CD4-positive, alpha-beta T cell treated with Interferon alpha-2 for 1 hour (primary cell): ENCODE data around the gene TBC1D17.

Experiments
- DNase-seq, 2 donors: peaks; one replicate each; pipeline ENCODE4 v3.0.0-alpha.2; 2020 to 2022

Gene TBC1D17

DNA sequence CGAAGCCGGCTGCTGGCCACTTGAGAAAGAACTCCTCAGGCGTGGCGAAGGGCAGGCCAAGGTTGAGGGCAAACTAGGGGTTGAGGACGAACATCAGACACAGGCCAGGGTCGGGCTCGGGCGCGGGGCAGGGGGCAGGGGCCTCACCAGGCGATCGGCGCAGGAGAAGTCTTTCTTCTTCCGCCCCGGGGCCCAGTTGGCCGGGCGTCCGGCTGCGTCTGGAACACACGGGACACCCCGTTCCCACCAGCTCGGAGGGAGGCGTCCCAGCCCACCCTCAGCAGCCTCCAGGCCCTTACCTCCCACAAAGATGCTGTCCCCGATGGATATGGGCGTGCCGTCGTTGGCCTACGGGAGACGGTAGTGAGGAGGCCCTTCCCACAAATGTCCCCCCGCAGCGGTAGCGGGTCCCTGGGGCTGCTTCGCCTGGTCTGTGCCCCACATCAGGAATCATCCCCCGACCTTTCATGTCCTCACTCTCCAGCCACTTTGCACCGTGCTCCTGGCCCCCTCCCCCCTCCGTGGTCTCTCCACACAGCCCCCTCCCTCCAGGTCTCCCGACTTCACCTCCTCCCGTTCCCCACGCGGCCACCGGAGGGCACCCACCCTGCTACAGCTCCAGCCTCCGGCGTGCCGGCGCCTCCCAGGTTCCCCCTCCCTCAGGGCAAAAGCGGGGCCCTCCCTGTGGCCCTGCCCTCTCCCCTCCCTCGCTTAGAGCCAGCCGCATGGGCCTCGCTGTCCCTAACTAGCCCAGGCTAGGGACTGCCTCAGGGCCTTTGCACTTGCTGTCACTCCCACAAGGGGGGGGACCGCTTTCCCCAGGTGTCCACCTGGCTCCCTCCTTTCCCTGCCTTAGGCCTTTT is 14.9 kb upstream of the TBC1D17 start:
- DNase-seq = no peak

DNA sequence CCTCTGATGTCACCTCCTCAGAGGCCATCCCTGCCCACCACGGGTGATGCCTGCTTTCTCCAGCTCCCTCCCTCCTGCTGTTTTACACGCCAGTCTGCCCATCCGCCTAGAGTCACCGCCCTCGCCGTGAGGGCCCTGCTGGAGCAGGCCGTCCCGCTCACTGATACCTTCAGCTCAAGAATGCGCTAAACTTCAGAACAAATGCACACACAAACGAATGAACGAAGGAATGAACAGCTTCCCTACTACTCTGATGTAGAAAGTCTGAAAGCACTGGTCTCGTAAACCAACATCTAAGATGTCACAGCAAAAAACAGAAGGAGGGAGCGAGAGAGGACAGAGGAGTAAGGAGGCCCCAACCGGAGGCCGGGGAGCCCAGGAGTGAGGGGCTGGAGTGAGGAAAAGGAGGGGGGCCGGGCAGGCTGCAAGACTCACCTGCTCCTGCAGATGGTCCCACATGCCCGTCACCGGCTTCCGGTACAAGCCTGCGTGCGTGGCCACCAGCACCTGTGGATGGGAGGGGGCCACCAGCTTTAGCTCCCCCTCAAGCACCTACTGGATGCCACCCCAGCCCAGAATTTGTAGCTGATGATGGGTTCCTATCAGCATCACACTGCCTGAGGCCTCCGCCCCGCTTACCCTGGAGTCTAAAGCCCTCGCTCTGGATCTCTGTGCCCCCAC is 14.1 kb upstream of the TBC1D17 start:
- no peak for DNase-seq

DNA sequence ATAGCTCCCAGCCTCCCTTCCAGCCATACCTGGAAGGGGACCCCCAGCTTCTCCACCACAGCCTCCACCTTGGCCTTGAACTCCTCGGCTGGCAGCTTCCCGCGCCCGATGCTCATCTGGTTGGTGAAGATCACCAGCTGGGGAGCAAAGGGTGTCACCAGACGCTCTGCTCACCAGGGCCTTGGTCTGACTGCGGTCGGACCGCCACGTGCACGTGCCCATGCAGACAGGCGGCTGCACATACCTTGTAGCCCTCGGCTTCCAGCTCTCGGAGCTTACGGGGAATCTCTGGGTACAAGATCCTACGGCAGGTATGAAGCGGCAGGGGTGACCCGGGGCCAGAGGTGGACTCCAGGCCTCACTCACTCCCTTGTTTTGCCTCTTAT is 13.6 kb upstream of the TBC1D17 start:
- DNase-seq = no peak

DNA sequence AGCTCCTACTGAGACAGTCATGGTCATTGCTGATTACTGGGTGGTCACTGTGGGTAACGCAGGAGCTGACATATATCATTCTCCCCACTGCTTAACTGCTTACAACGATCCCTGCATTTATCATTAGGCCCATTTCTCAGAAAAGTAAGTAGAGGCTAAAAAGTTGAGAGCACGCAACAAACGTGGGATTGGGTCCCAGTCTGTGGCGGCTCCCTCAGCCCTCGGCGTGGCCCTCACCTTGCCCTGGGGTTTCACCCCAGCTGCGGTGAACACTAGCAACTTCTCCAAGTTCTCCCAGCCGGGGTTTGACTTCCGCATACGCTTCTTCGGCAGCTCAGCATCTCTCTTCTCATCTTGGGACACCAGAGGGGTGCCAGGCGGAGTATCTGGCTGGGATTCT is 12.6 kb upstream of the TBC1D17 start:
- no peak for DNase-seq

DNA sequence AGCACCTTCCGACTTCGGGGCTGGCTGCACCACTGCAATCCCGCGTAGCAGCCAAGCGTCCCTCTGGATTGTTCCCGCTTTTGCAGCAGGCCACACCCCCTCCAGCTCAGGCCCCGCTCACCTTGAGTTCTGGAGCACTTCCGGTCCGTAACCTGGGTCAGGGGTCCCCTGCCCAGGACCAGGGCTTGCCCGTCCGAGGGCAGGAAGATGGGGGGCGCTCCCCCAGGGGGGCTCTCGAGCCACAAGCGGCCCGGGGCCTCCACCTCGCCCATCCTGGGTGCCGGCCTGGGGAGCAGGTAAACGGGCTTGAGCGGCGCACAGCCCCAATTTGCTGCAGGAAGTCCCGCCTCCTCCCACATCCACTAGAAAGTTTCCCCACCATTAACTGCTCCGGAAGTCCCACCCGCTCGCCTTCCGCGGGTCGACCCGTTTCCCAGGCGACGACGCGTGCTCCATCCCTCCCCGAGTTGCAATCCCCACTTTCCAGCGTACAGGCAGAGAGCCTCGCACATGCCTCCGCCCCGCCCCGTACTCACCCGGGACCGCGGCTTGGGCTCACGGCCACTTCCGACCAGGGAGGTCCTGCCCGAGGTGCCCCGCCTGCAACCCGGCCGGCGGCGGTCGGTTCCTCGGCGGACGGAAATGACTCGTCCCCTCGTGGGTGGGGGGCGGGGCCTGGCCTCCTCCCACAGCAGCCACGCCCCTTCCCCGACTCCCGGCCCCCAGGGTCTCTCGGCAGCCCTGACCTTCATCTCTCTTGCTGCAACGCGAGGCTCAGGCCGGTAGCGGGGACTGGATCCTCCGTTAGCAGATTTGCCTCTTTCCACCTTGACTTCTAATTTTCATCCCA is 10.3 kb upstream of the TBC1D17 start, which contains the start of gene PNKP:
Gene PNKP (minus strand): TSS at position 644 of the 850 bp plus-strand sequence. CDS start 372 bp downstream, at position 272.
- DNase-seq = peak; percentile 86 to 89

DNA sequence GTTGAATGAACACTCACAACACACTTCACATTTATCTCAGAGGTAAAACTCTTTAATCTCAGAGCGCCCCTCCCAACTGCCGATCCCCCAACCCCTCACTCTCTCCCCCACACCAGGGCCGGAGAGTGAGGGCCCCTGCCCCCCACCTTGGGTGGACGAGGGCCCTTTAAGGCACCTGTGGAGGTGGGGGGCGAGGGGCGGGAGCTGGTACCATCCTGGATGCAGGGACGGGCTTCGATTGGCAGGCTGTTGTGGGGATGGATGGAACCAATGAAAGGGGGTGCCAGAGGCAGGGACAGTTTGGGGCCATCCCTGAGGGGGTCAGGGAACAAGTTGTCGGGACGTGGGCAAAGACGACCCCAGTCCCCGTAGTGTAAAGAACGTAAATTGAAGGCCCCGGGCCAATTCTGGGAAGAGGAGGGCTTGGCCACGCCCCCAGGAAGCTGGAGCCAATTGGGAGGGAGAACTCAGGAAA is 8.5 kb upstream of the TBC1D17 start:
- no peak for DNase-seq

DNA sequence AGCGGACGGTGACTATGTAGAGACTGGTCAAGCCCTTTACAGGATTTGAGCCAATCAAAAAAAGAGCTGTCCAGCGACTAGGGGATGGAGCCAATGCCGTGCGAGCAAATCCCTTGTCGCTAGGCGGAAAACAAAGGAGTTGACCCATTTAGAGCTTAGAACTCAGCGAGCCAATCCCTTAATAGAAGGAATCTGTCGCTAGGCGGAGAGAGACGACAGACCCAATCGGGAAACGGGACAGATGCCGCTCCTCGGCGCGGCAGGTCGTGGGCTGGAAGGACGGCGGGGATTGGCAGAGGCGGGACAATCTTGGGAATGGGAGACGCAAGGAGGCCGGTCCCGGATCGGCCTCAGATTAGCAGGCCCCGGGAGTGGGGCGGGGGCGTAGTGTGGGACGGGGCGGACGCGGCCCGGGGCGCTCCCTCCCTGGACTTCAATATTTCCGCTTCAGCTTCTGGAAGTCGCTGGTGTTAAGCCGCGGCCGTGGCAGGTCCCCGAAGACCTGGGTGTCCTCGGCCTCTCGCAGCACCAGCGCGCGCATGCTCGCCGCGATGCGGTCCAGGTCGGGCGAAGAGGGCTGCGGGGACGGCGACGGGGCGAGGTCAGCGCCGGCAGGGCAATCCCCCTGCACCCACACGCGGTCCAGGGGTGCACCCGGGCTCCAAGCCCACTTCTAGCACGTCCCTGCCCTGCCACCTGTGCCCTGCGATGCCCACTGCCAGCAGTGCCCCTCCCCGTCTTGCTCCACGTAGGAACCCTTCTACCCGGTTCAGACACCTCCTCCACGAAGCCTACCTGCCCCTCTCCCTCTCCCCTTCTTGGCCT is 7.8 kb upstream of the TBC1D17 start:
- DNase-seq = peak; percentile 97 to 98

DNA sequence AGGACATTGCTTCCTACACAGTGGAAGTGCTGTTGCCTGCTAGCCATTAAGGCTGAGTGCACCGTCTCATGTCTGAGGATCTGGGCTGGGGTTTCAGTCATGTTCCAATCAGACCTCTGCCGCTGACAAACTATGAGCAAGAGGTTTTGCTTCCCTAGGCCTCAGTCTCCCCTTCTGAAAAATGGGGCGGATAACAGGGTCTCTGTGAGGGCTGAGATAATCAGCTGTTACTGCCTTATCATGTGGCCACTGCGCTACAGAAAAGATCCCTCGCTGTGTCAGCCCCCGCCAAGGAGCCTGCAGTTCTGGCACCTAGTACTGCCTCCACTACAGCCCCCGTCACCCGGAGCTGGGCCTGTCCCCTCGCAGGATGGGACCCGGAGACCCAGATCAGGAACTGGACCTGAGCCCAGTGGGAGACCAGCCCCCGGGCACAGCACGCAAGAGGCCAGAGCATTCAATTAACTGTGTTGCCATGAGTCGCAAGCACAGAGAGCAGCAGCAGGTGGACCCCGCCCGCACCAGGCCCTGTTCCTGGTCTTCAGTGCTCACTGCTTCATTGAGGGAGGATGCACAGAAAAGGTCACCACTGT is 7.1 kb upstream of the TBC1D17 start:
- no peak for DNase-seq

DNA sequence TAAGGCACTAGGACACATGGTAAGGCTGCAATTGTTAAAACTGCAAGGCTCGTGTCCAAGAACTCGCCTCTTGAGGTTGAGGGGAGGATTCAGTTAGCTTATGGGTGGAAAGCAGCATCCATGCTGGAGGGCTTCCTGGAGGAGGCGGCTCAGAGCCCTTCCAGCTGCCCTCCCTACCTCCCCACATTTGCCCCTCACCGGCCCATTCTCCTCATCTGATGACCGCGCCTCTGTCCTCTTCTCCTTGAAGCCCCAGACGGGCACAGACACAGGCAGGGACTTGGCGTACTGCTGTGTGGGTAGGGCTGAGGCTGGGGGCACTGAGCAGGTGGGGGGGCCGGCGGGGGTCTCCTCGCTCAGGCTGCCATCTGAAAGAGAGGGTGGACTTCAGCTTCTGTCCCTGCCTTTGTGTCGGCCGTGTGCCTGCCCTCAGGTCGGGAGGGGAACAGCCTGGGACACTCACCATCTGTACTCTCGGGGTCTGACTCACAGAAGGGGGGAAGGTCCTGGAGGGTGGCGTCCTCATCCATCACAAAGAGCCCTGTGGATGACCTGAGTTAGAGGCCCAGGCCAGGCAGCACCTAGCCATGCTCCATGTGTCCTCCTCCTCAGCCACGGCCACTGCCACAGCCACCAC is 6.0 kb upstream of the TBC1D17 start:
- no peak for DNase-seq

DNA sequence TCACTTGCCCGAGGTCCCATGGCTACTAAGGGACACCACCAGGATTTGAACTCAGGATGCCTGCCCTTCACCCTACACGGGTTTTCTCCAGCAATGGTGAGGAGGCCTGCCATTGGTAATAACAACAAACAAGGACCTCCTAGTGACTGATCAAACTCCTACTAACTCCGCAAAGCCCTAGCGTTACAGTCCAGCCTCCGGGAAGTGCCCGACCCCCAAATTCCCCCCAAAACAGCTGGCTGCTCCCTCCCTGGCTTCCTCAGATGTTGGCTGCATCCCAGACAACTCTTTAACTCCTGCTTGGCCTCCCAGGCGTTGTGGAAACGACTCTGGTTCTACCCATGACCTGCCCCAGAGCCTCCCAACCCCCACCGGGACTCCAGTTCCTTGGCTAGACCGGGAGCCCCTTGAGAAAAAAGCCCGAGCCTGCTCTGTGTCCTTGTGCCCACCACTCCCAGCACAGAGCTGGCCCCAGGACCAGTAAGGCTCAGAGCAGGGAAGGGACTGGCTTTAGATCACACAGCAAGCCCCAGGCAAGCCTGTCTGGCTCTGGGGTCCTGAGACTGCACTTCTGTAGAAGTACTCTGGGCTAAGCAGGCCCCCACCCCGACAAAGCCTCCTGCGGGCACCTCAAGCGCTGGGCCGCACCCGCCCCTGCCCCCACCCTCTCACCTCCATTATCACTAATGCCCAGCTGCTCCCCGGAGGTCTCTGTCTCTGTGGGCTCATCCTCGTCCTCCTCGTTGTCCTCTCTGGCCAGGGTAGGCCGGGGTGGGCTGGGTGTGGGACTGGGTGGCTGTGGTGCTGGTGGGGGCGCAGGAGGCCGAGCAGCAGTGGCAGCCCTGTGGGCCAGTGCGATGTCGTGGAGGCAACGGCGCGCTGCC is 5.0 kb upstream of the TBC1D17 start:
- DNase-seq = no peak

DNA sequence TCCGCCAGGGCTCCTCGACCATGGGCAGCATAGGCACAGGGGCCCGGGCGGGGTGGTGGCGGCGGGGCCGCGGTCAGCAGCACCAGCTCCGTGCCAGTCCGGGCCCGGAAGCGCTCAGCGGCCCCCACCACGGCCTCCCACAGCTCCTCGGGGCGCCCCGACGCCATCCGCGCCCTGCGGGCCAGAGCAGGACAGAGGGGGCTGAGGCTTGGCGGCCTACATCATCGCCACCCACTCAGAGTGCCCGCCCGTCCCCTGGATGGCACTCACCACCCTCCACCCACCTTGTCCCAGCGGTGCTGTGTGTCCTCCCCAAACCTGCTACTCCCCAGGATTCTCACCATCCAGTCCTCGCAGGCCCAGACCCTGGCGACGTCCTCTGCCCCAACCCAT is 4.4 kb upstream of the TBC1D17 start:
- DNase-seq = no peak

DNA sequence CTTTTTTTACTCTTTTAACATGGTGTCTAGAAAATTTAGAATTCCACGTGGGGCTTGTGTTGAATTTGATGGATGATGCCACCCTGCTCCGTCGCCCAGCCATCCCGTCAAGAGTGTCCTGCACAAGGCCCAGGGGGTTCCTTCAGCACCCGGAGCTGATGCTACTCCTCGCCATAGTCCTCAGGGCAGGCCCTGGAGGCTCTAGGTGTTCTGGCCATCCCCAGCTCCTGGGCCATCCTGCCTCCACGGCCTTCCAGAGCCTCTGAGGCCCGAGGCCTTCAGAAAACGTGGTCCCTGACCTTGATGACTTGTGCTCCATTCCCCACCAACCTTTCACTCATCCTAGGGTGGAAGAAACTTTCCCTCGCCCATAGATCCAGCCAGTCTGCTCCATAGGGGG is 3.7 kb upstream of the TBC1D17 start:
- no peak for DNase-seq

DNA sequence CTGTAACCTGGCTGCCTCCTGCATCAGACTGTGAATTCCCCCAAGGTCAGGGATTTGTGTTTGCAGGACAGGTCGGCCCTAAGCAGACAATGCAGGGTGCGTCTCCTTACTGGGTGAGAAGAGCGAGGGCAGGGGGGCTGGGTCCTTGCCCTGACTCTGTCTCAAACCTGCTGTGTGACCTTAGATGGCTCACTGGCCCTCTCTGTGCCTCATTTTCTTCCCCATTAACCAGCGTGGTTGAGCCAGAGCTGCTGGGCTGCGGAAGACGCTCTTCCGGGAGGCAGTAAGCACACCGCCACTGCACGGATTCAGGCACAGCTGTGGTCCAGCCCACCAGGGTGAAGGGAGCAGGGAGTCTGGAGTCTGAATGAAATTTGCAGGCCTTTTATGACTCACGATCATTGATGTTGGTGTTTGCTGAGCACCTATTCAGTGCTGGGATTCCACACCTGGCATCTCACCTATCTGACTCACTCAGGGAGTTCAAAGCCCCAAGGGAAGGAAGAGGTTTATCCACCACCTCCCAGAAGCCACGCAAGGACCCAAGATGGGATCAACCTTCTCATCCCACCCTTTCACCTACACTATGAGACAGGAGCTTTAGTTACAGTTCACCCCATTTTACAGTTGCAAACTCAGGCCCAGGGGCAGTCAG is 2.9 kb upstream of the TBC1D17 start:
- DNase-seq = no peak

DNA sequence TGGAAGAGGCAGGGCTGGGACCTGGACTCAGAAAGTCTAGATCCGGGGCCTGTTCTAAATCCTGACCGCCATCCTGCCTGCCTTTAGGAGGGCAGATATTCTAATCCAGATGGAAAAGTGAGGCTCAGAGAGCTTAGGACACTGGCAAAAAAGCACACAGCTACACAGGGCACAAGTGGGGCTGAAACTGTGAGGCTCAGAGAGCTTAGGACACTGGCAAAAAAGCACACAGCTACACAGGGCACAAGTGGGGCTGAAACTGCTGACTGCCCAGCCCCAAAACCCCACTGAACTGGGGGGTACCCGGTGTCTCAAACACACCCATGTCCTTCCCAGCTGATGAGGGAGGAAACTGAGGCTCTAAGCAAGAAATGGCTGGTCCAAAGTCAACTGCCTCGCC is 2.3 kb upstream of the TBC1D17 start:
- DNase-seq = no peak

DNA sequence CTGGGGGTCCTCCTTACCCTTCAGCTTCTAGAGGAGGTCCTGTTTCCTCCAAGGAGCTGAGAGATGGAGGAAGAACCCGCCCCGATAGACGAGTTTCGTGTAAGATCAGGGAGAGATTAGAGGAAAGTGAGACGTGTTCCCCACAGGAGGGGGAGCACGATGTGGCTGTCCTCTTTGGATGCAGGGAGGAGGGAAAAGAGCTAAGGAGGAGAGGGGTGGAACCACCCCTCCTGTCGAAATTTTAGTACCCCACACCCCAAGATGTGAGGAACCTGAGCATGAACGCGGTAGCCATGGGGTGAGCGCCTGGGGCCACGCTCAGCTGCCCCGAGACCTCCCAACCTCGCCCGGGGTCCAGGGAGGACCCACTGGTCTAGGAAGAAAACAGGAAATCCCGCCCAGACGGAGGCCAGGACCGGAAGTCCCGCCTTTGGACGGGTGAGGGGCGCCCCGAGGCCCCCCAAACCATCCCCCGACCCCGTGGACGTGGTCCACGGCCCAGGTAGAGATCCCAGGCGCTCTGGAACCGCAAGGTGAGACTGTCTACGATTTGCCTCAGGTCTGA is 1.6 kb upstream of the TBC1D17 start:
- peak; percentile 56 to 68 for DNase-seq

DNA sequence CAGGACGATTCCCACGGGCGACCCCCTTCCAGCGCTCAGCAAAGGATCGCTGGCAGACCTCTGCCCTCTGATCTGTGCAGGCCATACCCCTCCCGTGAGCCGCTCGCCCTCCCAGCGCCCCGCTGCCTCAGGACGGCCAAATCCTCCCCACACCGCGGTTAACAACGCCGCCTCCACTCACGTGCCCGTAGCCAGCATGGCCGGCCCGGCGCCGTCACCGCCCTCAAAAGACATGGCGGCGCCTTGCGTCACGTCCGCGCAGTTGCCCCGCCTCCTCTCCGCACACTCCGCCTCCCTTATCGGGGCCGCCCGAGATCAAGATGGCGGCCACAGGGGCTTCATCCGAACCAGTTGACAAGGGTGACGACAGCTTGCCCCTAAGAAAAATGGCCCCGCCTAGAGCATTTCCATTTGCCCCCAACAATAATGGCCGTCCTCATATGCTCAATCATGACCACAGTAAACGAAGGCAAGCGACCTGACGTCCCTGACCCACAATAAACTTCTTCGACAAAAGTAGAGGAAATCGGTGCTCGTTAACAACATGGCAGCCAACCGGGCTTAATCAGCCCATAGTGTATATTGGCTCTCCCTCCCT is 981 bp upstream of the TBC1D17 start:
- DNase-seq = peak; percentile 99

DNA sequence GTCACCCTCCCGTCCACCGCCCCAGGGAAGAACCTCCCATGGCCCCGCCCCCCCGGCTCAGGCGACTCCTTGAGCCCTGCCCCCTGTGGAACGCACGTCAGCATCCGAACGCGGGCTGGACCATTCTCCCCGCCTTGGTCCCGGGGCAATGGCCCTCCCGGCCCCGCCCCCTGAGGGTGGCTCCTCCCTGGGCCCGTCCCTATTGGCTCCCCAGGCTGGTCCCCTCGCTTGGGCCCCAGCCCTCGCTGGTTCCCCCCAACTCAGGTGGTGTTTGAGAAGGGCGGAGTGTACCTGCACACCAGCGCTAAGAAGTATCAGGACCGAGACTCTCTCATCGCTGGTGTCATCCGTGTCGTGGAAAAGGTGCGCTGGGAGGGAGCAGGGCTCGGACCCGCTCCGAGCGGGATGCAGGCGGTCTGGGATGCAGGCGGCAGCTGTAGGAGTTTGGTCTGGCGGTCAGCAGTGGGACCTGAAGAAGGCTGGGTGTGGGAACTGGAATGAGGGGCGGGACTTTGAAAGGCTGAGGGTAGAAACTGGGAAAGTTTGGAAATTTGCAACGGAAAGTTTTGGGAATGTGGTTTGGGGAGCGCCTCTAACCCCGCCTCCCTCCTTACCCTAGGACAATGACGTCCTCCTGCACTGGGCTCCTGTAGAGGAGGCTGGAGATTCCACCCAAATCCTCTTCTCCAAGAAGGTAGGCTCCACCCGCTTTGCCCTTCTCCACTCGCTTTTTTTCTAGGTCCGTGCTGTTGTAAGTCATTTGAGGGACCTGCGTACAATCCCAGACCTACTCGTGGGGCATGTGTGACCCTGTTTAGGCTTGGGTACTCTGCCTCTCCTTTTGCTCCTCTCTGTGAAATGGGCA is 609 bp downstream of the TBC1D17 start:
- DNase-seq = peak; percentile 98 to 99

DNA sequence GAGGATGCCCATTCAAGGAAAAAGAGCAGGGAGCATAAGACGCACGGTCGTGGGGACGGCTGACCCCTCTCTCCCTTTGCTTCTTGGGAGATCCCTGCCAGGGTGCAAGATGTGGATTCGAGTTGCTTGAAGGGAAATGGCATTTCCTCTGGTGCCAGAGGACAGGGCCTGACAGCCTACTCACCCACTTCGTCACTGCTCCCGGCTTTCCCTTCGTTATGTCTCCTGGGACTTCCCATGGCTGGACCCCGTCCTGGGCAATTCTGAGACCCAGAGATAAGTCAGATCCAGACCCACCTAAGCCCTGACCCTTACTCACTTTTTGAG is 1.2 kb downstream of the TBC1D17 start:
- DNase-seq = no peak
